Renal cortex interstitium (tissue), 15 donors: ENCODE results near the gene BACE1-AS. TPM values are rescaled to one million over a fixed set of nuclear protein-coding genes. Genes with fewer than 3 reads are reported as not detected.
"Not testable (repeated sequence)": the region's sequence is repeated elsewhere in the genome, so short reads cannot be mapped to it uniquely, and the experiment has no call there.

Experiments used
- DNase-seq, 11 donors: peaks; one replicate each; pipeline ENCODE4 v3.0.0-alpha.2; 2013; ENCODE audit warnings: low read depth in 9 of 11, low spot score in 4 of 11; ENCODE audit errors: extremely low read depth in 1 of 11
- long read RNA-seq, 16 experiments: transcript quantifications; one replicate each; lab custom pipeline, GENCODE V29; 2026
- polyA plus RNA-seq, 3 donors: library from polyadenylated mRNA; unstranded; fragments of 120-200 nt; gene quantifications; one replicate each; pipeline ENCODE4 v1.2.1, GENCODE V29; 2013; ENCODE audit not compliant: insufficient read length in 3 of 3

Gene BACE1-AS
- 10 to 100 TPM; 18.0 to 26.8 (median 21.6) TPM for polyA plus RNA-seq
- long read RNA-seq, donor 1, partial matches to known transcripts = 0 of 3 reads
- long read RNA-seq, donor 1, other reads (novel, unspliced or antisense) = 0 of 3 reads
- long read RNA-seq, donor 2, transcript BACE1-AS-202 (1 exons, 774 nt) = major isoform, 5 of 13 reads
- long read RNA-seq, donor 2, partial matches to known transcripts = 0 of 13 reads
- long read RNA-seq, donor 2, other reads (novel, unspliced or antisense) = 8 of 13 reads
- long read RNA-seq, donor 3, partial matches to known transcripts = 0 of 4 reads
- long read RNA-seq, donor 3, other reads (novel, unspliced or antisense) = 0 of 4 reads
- long read RNA-seq, donor 4, transcript BACE1-AS-202 (1 exons, 774 nt) = major isoform, 9 of 9 reads
- long read RNA-seq, donor 4, partial matches to known transcripts = 0 of 9 reads
- long read RNA-seq, donor 4, other reads (novel, unspliced or antisense) = 0 of 9 reads
- long read RNA-seq, donor 5 = 0 reads
- long read RNA-seq, donor 6, transcript BACE1-AS-202 (1 exons, 774 nt) = major isoform, 14 of 53 reads
- long read RNA-seq, donor 6, partial matches to known transcripts = 39 of 53 reads
- long read RNA-seq, donor 6, other reads (novel, unspliced or antisense) = 0 of 53 reads
- long read RNA-seq, donor 7, transcript BACE1-AS-202 (1 exons, 774 nt) = major isoform, 9 of 9 reads
- long read RNA-seq, donor 7, partial matches to known transcripts = 0 of 9 reads
- long read RNA-seq, donor 7, other reads (novel, unspliced or antisense) = 0 of 9 reads
- long read RNA-seq, donor 8, transcript BACE1-AS-202 (1 exons, 774 nt) = major isoform, 12 of 12 reads
- long read RNA-seq, donor 8, partial matches to known transcripts = 0 of 12 reads
- long read RNA-seq, donor 8, other reads (novel, unspliced or antisense) = 0 of 12 reads
- long read RNA-seq, donor 9, full-length matches to known transcripts = 7 of 7 reads
- long read RNA-seq, donor 9, partial matches to known transcripts = 0 of 7 reads
- long read RNA-seq, donor 9, other reads (novel, unspliced or antisense) = 0 of 7 reads
- long read RNA-seq, donor 10, partial matches to known transcripts = 0 of 4 reads
- long read RNA-seq, donor 10, other reads (novel, unspliced or antisense) = 0 of 4 reads
- long read RNA-seq, donor 11, transcript BACE1-AS-202 (1 exons, 774 nt) = major isoform, 6 of 6 reads
- long read RNA-seq, donor 11, partial matches to known transcripts = 0 of 6 reads
- long read RNA-seq, donor 11, other reads (novel, unspliced or antisense) = 0 of 6 reads
- long read RNA-seq, donor 12, partial matches to known transcripts = 0 of 4 reads
- long read RNA-seq, donor 12, other reads (novel, unspliced or antisense) = 0 of 4 reads
- long read RNA-seq, donor 13 = 0 reads
- long read RNA-seq, donor 14, partial matches to known transcripts = 0 of 3 reads
- long read RNA-seq, donor 14, other reads (novel, unspliced or antisense) = 0 of 3 reads
- long read RNA-seq, donor 15, transcript BACE1-AS-202 (1 exons, 774 nt) = major isoform, 6 of 6 reads
- long read RNA-seq, donor 15, partial matches to known transcripts = 0 of 6 reads
- long read RNA-seq, donor 15, other reads (novel, unspliced or antisense) = 0 of 6 reads
- long read RNA-seq, donor 16, full-length matches to known transcripts = 37 of 83 reads
- long read RNA-seq, donor 16, partial matches to known transcripts = 46 of 83 reads
- long read RNA-seq, donor 16, other reads (novel, unspliced or antisense) = 0 of 83 reads

- no peak for DNase-seq
Observed at GRCh38 chr11:117290809-117291396, at the start of gene BACE1-AS. TSS of gene BACE1-AS (plus strand) at chr11:117291346.

DNA sequence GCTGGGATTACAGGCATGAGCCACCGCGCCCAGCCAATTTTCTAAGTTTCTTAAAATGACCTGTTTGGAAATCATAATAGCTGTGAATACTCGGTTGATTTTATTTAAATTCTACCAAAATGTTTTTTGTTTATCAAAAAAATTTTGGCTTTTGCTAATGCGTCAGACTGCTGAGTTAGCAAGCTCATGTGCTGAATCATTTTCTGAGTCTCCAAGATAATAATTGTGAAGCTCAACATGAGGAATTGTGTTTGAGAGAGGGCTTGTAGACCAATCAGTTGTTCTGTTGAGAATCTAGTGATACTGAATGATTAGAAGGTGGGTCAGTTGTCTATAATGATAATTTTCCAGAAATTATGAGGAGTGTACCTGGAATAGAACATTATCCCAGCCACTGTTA is 42.8 kb upstream of the BACE1-AS start:
- DNase-seq = no peak

DNA sequence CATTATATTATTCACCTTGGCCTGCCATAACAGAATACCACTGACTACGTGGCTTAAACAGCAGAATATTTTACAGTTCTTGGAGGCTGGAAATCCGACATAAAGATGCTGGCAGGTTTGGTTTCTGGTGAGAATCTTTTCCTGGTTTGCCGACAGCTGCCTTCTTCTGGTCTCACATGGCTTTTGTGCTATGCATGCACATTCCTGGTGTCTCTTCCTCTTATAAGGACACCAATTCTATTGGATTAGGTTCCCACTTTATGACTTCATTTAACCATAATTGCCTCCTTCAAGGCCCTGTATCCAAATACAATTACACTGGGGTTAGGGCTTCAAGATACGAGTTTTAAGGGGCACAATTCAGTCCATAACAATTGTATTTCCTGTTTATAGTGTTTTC is 41.6 kb upstream of the BACE1-AS start:
- DNase-seq = no peak

- DNase-seq = no peak
Observed at GRCh38 chr11:117251506-117251905, 39.6 kb upstream of the BACE1-AS start.

GRCh38 chr11:117255966-117256365 is 35.2 kb upstream of the BACE1-AS start:
- no peak for DNase-seq

DNA sequence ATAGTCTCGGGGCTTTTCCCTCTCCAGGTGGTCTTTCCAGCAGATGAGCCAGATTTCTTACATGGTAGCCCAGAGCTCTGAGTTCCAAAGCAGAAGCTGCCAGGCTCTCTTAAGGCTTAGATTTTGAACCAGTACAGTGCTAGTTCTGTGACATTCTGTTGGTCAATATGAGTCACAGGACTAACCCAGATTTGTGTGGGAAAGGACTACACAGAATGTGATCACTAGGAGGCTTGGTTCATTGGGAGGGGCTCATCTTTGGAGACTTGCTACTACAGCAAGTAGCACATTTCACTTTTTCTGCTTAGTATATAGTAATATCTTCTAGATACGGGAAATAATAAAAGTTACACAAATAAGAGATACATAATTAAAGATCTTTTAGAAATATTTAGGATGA is 34.6 kb upstream of the BACE1-AS start:
- DNase-seq = no peak

DNA sequence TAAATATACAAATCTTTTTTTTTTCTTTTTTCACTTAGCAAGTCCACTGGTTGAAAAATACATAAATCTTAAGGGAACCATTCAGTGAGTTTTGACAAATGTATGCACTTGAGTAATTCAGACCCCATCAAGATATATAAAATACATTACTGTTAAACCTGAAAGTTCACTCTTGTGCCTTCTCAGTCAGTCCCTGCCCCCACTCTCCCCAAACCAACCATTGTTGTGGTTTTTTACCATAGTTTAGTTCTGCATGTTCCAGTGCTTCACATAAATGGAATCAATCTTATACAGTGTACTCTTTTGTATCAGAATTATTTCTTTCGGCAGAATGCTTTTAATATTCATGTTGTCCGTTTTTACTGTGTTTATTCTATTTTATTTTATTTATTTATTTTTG is 32.6 kb upstream of the BACE1-AS start:
- DNase-seq = no peak

DNA sequence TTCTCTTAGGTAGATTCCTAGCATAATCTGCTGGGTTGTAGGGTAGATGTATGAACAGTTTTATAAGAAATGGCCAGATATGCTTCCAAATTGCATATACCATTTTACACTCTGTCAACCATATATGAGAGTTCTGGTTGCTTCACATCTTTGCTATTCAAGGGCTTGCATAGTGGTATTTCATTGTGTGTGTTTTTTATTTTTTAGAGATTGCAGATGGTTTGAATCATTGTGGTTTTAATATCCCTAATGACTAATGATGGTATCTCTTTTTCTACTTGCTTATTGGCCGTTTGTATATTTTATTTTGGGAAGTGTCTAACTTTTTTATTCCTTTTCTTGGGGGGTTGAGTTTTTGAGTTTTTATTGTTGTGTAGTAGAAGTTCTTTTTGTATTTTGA is 31.7 kb upstream of the BACE1-AS start:
- no peak for DNase-seq

DNA sequence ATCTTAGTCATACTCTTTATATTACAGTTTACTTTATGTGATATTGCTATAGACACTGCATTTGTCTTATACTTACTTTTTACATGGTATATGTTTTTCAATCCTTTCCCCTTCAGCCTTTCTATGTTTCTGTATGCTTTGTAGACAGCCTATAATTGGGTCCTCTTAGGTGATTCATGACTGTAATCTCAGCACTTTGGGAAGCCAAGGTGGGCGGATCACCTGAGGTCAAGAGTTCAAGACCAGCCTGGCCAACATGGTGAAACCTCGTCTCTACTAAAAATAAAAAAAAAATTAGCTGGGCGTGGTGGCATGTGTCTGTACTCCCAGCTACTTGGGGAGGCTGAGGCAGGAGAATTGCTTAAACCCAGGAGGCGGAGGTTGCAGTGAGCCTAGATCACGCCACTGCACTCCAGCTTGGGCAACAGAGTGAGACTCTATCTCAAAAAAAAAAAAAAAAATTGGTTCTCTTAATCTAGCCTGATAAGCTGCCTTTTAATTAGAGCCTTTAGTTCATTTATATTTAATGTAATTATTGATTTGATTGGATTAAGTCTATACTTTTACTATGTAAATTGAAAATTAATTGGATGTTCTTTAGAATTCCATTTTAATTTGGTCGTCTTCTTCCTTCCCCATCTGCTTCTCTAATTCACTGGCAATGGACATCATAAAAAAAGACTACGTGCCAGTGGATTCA is 26.4 kb upstream of the BACE1-AS start:
- not testable (repeated sequence) for DNase-seq

GRCh38 chr11:117265745-117266144 is 25.4 kb upstream of the BACE1-AS start:
- DNase-seq = no peak

DNA sequence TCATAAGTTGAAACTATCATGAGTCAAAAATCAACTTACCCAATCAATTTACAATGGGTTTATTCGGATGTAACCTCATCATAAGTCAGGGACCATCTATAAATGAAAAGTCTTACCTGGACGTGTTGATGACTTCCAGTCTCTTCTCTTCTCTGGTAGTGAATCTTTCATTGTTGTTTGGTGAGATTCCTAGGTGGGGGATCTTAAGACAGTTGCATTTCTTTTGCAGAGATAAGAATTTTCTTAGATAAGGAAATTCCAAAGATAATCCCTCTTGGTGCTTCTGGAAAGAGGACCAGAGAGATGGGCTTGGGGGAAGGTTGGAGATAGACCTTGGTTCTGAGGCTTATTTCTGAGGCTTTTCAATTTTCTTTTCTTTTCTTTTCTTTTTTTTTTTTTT is 21.3 kb upstream of the BACE1-AS start:
- DNase-seq = no peak

GRCh38 chr11:117271208-117271607 is 19.9 kb upstream of the BACE1-AS start:
- no peak for DNase-seq

DNA sequence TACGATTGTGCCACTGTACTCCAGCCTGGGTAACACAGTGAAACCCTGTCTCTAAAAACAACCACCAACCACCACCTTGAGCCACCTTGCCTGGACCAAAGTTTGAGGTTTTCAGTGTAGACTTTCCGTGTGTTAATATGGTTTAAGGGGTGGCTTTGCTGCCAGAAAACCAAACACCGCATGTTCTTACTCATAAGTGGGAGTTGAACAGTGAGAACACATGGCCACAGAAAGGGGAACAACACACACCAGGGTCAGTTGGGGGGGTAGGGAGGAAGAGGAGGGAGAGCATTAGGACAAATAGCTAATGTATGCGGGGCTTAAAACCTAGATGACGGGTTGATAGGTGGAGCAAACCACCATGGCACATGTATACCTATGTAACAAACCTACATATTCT is 19.0 kb upstream of the BACE1-AS start:
- not testable (repeated sequence) for DNase-seq

DNA sequence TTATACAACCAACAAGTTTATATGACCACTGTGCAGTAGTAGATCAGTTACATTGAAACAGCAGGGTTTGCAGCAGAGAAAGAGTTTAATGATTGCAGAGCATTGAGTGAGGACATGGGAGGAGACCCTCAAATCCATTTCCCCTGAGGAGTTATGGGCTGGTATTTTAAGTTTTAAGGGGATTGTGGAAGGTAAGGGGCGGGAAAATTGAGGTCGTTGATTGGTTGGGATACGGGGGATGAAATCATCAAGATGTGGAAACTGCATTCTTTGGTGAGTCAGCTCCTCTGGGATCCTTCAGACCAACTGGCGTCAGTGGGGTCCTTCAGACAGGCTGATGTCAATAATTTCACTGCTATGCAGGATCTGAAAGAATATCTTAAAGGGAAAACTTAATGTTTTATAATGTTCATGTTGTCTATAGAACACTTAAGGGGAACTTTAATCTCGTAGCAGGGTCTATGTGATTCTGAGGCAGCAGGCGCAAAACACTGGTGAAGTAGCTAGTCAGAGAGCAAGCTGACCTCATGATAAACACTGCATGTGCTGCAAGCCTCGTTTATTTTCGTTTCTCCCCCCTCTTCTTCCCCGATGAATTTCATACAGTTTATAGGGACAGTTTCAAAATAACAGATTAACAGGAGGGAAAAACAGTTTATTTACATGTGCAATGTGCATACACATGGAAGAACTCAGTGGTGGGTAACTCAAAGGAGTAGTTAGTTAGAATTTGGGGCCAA is 17.4 kb upstream of the BACE1-AS start:
- DNase-seq = no peak

DNA sequence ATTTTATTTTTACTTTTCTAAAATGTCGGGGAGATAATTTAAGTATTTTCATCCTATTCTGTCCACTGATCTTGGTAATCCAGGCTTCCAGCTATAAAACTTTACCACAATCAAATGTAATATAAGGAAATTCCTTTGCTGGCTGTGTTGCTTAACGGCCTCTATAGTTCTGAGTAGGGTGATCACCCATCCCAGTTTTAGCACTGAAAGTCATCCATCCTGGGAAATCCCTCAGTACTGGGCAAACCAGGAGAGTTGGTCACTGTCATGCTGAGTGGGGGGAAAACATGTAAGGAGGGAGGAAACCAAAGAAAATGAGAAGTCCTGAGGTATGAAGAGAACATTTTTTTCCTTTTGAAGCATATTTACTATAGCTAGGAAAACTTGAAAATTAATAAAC is 12.8 kb upstream of the BACE1-AS start:
- DNase-seq = no peak

DNA sequence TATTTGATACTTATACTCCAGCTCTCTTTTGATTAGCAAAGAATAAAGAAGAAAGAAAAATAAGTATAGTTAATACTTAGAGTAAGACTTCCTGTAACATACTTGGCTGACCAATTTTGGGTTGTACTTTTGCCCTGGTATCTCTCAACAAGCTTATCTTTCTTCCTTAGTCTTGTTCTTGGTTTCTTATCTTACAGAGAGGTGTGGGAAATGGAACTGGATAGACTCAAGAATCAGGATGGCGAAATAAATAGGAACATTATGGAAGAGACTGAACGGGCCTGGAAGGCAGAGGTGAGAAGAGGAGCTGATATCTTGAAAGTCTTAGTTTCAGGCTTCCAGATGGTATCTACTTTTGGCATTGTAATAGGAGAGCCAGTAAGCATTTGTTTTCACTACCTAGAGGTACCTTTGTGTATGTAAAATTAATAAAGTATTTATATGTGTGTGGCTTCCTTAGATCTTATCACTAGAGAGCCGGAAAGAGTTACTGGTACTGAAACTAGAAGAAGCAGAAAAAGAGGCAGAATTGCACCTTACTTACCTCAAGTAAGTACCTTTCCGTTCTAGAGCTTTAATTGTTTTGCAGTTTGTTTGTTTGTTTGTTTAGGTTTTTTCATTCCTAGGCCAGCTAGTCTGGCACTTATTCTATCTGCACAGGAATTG is 11.3 kb upstream of the BACE1-AS start:
- DNase-seq = no peak
